ENCODE measurements around the gene PPFIA4.

PPFIA4 gene

DNA sequence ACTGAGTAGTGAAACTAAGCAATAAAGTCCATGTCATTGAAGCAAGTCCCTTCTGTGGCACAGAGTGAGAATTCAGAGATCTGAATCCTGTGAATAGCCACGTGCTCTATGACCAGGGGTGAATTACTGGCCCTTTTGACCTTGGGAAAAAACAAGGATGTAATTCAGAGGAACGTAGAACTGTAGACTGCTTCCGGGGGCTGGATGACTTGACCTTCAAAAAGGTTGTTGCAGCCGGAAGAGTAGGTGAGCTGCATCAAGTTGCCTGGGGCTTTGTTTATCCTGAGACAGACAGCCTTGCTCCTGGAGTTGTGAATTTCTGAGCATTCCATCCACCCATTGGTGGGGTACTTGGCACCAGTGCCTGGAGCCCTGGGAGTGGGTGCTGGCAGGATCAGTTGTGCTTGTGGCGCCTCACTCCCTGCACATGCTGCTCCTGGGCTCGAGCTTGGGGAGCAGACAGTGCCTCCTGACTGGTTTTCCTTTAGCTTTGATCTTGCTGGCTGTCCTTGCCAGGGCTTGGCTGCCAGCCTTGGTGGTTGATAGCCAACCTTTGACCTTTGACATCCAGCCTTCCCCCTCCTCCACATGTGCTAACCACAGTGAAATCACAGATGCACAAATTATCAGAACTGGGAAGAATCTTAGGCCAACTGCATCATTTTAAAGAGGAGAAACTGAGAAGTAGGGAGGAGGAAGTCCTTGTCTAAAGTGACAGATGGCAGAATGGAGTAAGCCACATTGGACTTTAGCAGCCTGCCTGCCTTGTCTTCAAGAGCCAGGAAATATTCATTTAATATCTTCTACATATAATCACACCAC is 75.7 kb downstream of the PPFIA4 start:
- DNase-seq (ENCODE audit: insufficient read length, low spot score) (no peak), FAIRE-seq (no peak)
- TF ChIP-seq PAX5 (IDR thresholded peaks at IDR 0.05; ENCODE audit: insufficient read depth, low read length, severe bottlenecking), result no peak
- TF ChIP-seq SPI1 (IDR thresholded peaks at IDR 0.05; ENCODE audit: low read depth, low read length), result no peak
- TF ChIP-seq POLR2A (IDR thresholded peaks at IDR 0.05; ENCODE audit: low read depth, low read length), result no peak
- no peak for TF ChIP-seq POU2F2 (IDR thresholded peaks at IDR 0.05; ENCODE audit: low read depth, low read length)
- TF ChIP-seq TAF1 (IDR thresholded peaks at IDR 0.05; ENCODE audit: low read depth, low read length), result no peak
- no peak for TF ChIP-seq POLR2AphosphoS5 (IDR thresholded peaks at IDR 0.05; ENCODE audit: low read depth, low read length)

DNA sequence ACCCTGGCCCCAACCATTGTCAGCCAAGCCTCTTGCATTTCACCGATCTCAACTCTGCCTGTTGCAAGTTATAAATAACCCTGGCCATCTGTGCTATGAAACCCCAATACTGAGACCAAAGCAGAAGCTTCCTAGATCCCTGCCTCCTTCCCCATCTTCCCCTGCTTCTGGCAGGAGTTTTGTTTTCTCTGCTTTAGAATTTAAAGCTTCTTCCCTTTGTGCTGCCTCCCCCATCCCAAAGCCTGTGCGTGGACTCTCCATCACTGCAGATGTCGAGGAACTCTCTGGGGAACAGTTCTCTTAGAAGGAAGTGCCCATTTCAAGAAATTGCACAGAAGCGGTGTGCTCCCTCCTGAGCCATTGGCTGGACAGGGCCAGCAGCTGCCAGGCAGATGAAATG is 76.9 kb downstream of the PPFIA4 start:
- no peak for FAIRE-seq

DNA sequence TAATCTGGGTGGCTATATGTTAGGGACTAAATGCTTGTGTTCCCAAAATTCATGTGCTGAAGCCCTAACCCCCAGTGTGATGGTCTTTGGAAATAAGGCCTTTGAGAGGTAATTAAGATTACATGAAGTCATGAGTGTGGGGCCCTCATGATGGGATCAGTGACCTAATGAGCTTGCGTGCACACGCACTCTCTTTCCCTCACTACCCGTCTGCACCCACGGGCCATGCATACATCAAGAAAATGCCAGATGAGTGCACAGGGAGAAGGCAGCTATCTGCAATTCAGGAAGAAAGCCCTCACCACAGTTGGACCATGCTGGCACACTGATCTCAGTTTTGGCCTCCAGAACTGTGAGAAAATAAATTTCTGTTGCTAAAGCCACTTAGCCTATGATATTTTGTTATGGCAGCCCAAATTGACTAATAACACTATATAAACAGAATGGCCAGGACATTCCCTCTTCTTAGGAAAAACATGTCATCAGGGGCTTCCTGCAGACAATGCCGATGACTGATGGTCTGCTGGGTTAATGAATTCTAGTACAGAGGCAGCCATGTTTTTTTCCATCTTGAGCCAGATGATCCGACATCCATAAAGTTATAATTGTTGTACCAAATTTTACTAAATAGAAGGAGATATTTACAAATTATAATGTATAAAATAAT is 77.7 kb downstream of the PPFIA4 start:
- no peak for DNase-seq (ENCODE audit: insufficient read length, low spot score)
- no peak for FAIRE-seq
- no peak for TF ChIP-seq PAX5 (IDR thresholded peaks at IDR 0.05; ENCODE audit: insufficient read depth, low read length, severe bottlenecking)
- TF ChIP-seq SPI1 (IDR thresholded peaks at IDR 0.05; ENCODE audit: low read depth, low read length), result no peak
- TF ChIP-seq TAF1 (IDR thresholded peaks at IDR 0.05; ENCODE audit: low read depth, low read length), result no peak
- no peak for TF ChIP-seq POLR2AphosphoS5 (IDR thresholded peaks at IDR 0.05; ENCODE audit: low read depth, low read length)
- no peak for TF ChIP-seq POU2F2 (IDR thresholded peaks at IDR 0.05; ENCODE audit: low read depth, low read length)
- TF ChIP-seq POLR2A (IDR thresholded peaks at IDR 0.05; ENCODE audit: low read depth, low read length), result no peak

More for the DNA sequence above, 76.9 kb downstream of the PPFIA4 start:
- TF ChIP-seq POLR2A (IDR thresholded peaks at IDR 0.05; ENCODE audit: low read depth, low read length) (no peak), POU2F2 (IDR thresholded peaks at IDR 0.05; ENCODE audit: low read depth, low read length) (no peak), PAX5 (IDR thresholded peaks at IDR 0.05; ENCODE audit: insufficient read depth, low read length, severe bottlenecking) (no peak), SPI1 (IDR thresholded peaks at IDR 0.05; ENCODE audit: low read depth, low read length) (no peak), TAF1 (IDR thresholded peaks at IDR 0.05; ENCODE audit: low read depth, low read length) (no peak), POLR2AphosphoS5 (IDR thresholded peaks at IDR 0.05; ENCODE audit: low read depth, low read length) (no peak)
- DNase-seq (ENCODE audit: insufficient read length, low spot score), result no peak

DNA sequence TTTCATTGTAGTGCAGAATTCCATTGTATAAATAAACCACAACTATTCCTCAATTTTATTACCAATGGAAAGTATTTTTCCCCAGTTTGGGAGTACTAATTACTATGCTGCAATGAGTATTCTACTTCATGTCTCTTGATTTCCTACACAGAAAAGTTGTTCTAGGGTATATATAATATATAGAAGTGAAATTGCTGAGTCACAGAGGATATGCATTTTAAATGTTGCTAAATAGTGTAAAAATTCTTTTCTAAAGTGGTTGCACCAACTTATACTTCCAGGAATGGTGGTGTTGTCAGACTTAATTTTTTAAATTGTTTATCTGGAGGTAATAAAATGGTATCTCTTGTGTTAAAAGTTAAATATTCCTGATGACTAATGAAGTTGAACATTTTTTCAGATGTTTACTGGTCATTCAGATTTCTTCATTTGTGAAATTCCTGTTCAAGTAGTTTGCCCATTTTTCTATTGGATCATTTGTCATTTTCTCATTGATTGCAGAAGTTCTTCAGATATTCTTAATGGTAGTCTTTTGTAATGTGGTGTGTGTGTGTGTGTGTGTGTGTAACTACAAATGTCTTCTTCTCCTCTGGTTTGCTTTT is 78.6 kb downstream of the PPFIA4 start:
- no peak for TF ChIP-seq SPI1 (IDR thresholded peaks at IDR 0.05; ENCODE audit: low read depth, low read length)
- no peak for TF ChIP-seq POU2F2 (IDR thresholded peaks at IDR 0.05; ENCODE audit: low read depth, low read length)
- DNase-seq (ENCODE audit: insufficient read length, low spot score) (no peak), FAIRE-seq (no peak)

DNA sequence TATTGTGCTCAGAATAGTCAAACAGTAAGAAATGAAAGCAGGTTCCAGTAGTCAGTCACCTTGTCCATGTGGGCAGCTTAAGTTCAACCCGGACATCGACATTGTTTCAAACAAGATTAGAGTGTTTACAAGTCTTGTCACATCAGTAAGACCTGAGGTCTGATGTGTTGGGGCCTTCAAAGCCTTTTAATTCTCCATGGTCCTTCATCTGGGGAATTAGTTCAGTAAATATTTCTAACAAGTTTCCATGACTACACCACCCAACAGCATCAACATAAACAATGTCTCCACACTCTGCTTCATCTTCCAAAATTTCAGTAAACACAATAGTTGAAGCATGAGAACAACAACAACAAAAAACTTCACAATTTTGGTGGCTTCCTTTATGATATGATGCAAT is 86.2 kb downstream of the PPFIA4 start:
- TF ChIP-seq PAX5 (IDR thresholded peaks at IDR 0.05; ENCODE audit: insufficient read depth, low read length, severe bottlenecking) (no peak), POU2F2 (IDR thresholded peaks at IDR 0.05; ENCODE audit: low read depth, low read length) (no peak), SPI1 (IDR thresholded peaks at IDR 0.05; ENCODE audit: low read depth, low read length) (no peak), POLR2A (IDR thresholded peaks at IDR 0.05; ENCODE audit: low read depth, low read length) (no peak), POLR2AphosphoS5 (IDR thresholded peaks at IDR 0.05; ENCODE audit: low read depth, low read length) (no peak), TAF1 (IDR thresholded peaks at IDR 0.05; ENCODE audit: low read depth, low read length) (no peak)
- DNase-seq (ENCODE audit: insufficient read length, low spot score) (no peak), FAIRE-seq (no peak)

DNA sequence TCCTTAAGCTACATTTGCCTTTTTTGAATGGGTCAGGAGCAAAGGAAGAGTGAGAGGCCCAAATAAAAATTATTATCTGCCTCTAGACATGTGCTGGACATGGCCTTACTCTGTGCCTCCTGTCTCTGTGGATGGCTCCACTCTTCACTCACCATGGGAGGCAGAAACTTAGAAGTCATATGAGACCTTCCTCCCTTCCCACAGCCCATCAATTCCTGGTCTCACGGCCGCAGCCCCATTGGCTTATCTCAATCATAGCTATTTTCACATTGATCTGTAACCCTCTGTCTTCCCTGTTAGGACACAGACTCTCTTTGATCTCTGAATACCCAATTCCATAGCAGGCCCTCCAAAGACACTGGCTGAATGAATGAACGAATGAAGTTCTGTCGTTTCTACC is 87.0 kb downstream of the PPFIA4 start:
- TF ChIP-seq POLR2A (IDR thresholded peaks at IDR 0.05; ENCODE audit: low read depth, low read length) (no peak), TAF1 (IDR thresholded peaks at IDR 0.05; ENCODE audit: low read depth, low read length) (no peak), PAX5 (IDR thresholded peaks at IDR 0.05; ENCODE audit: insufficient read depth, low read length, severe bottlenecking) (no peak), POLR2AphosphoS5 (IDR thresholded peaks at IDR 0.05; ENCODE audit: low read depth, low read length) (no peak), SPI1 (IDR thresholded peaks at IDR 0.05; ENCODE audit: low read depth, low read length) (no peak), POU2F2 (IDR thresholded peaks at IDR 0.05; ENCODE audit: low read depth, low read length) (no peak)
- FAIRE-seq (no peak), DNase-seq (ENCODE audit: insufficient read length, low spot score) (no peak)

DNA sequence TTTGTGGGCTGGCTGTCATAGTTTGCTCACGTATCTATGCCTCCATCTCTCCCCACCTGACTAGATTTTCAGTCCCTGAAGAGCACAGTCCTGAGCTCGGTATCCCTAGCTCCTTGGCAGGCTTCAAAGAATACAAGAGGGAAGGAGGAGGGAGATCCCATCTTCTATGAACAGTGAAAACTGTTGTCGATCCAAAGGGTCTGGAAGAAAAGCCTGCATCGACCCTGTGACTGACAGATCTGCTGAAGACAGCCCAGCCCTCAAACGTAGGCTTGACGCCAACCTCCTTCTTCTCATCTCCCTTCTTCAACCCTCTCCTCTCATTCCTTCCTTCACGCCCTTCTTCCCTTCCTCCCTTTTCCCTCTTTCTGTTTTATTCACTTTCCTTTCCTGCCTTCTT is 87.9 kb downstream of the PPFIA4 start:
- TF ChIP-seq POU2F2 (IDR thresholded peaks at IDR 0.05; ENCODE audit: low read depth, low read length) (no peak), POLR2AphosphoS5 (IDR thresholded peaks at IDR 0.05; ENCODE audit: low read depth, low read length) (no peak), SPI1 (IDR thresholded peaks at IDR 0.05; ENCODE audit: low read depth, low read length) (no peak), PAX5 (IDR thresholded peaks at IDR 0.05; ENCODE audit: insufficient read depth, low read length, severe bottlenecking) (no peak), POLR2A (IDR thresholded peaks at IDR 0.05; ENCODE audit: low read depth, low read length) (no peak), TAF1 (IDR thresholded peaks at IDR 0.05; ENCODE audit: low read depth, low read length) (no peak)

DNA sequence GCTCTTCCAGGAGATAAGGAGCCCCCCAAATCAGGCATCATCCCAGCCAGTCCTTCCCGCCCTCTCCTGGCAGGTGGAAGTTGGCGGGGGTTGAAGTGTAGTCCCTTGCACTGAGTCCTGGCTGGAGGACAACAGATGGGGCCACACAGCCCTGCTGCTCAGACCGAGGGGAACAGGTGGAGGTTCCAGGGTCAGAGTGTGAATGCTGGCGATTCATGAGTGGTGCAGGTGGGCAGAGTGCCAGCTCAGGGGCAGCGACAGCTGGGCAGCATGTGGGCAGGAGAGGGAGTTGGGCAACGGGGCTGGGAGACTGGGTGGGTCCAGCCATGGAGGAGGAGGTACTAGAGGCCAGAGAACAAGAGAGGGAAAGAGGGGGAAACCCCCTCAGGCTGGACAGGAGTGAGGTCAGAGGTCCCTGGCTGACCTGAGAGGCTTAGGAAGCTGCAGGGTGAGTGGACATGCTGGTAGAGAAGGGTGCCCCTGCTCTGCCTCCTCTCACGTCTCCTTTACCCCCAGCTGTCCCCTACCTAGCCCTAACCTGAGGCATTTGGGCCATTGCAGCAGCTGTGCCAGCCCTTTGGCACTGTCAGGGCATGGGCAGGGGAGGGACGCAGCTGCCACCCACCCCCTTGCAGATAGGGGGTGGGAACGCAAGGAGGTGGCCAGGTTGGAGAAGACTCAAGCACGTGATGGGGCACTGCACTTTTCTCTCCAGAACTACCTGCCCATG is 90.0 kb downstream of the PPFIA4 start:
- TF ChIP-seq TAF1 (IDR thresholded peaks at IDR 0.05; ENCODE audit: low read depth, low read length), result no peak
- TF ChIP-seq SPI1 (IDR thresholded peaks at IDR 0.05; ENCODE audit: low read depth, low read length), result no peak
- TF ChIP-seq POLR2A (IDR thresholded peaks at IDR 0.05; ENCODE audit: low read depth, low read length), result no peak
- no peak for TF ChIP-seq POU2F2 (IDR thresholded peaks at IDR 0.05; ENCODE audit: low read depth, low read length)
- TF ChIP-seq PAX5 (IDR thresholded peaks at IDR 0.05; ENCODE audit: insufficient read depth, low read length, severe bottlenecking), result no peak
- TF ChIP-seq POLR2AphosphoS5 (IDR thresholded peaks at IDR 0.05; ENCODE audit: low read depth, low read length), result no peak
- FAIRE-seq (no peak), DNase-seq (ENCODE audit: insufficient read length, low spot score) (no peak)

More for the DNA sequence above, 87.9 kb downstream of the PPFIA4 start:
- no peak for DNase-seq (ENCODE audit: insufficient read length, low spot score)
- no peak for FAIRE-seq
